HCT116 (cell line): ENCODE results near the gene LLGL2. TPM values are rescaled to one million over a fixed set of nuclear protein-coding genes. Genes with fewer than 3 reads are reported as not detected.

ENCODE experiments used
- ATAC-seq: fragments of 200-7000 bp; cut with Tn5 transposase; 2 replicates; pipeline ENCODE4 v1.9.1; 2020; ENCODE audit warnings: mild to moderate bottlenecking, moderate library complexity
- BruUV-seq: library from RNA; stranded (reverse); fragments of 400-500 nt; replicated peaks from 2 replicates; lab custom pipeline; 2021; lab: Mats Ljungman, UMichigan
- CTCF ChIA-PET: fragments of 300-600 bp; sonication (Branson Sonifier 250); formaldehyde crosslinking; loops from one replicate; lab custom pipeline; 2021; ENCODE audit warnings: antibody characterized with exemption; lab: Charles Lee
- POLR2A ChIA-PET: fragments of 300-600, 350-600 bp; sonication (Branson Sonifier 250); formaldehyde crosslinking; loops from one replicate; lab custom pipeline; 2021; ENCODE audit warnings: antibody characterized with exemption; lab: Charles Lee
- RAD21 ChIA-PET, 2 experiments: fragments of 300-600 bp; sonication (Branson Sonifier 250); formaldehyde crosslinking; loops; one replicate each; lab custom pipeline; 2023; ENCODE audit warnings: low total read pairs in 2 of 2; ENCODE audit not compliant: uncharacterized antibody in 2 of 2, unreplicated experiment in 2 of 2, low non-redundant PET in 1 of 2; lab: Charles Lee
- DNase-seq: peaks from one replicate; pipeline ENCODE4 v3.0.0-alpha.2; 2010; ENCODE audit warnings: low read depth, low spot score
- H2AFZ ChIP-seq: fragments of 200-600 bp; shearing (Covaris generic), sonication (generic); 2 replicates; pipeline ENCODE4 v1.6.1; 2017; ENCODE audit warnings: low read depth, mixed run types, mixed read lengths, antibody characterized with exemption, low read length; ENCODE audit not compliant: poor library complexity, severe bottlenecking
- H3K27ac ChIP-seq: 2 replicates; pipeline ENCODE4 v1.5.1; 2012; ENCODE audit warnings: low read depth, low read length
- H3K27me3 ChIP-seq: fragments of 200-600 bp; sonication (generic); 2 replicates; pipeline ENCODE4 v1.6.1; 2016; ENCODE audit warnings: mixed run types, low read length, mixed read lengths; ENCODE audit not compliant: insufficient read depth
- H3K36me3 ChIP-seq, 2 experiments: fragments of 200-500 bp in 1 of 2; fragments of 200-600 bp in 1 of 2; sonication (Bioruptor generic) in 1 of 2; sonication (generic) in 1 of 2; 2 replicates each; pipeline versions ENCODE4 v1.5.1 to v1.6.1; 2014 to 2016; ENCODE audit warnings: low read length in 2 of 2, inconsistent platforms in 1 of 2, mixed read lengths in 1 of 2, mixed run types in 1 of 2; ENCODE audit not compliant: insufficient read depth in 2 of 2, control insufficient read depth in 1 of 2
- H3K4me1 ChIP-seq, 2 experiments: fragments of 200-600 bp in 1 of 2; sonication (generic) in 1 of 2; 2 replicates each; pipeline versions ENCODE4 v1.5.1 to v1.6.1; 2012 to 2017; ENCODE audit warnings: low read length in 2 of 2, inconsistent platforms in 1 of 2, mild to moderate bottlenecking in 1 of 2, mixed read lengths in 1 of 2, mixed run types in 1 of 2, moderate library complexity in 1 of 2; ENCODE audit not compliant: insufficient read depth in 2 of 2, control insufficient read depth in 1 of 2
- H3K4me2 ChIP-seq: fragments of 200-600 bp; sonication (generic); 2 replicates; pipeline ENCODE4 v1.6.1; 2017; ENCODE audit warnings: mixed run types, low read length, mixed read lengths
- H3K4me3 ChIP-seq, 2 experiments: fragments of 200-600 bp in 1 of 2; sonication (generic) in 1 of 2; replicated peaks in 1 of 2; 2 replicates each; pipeline ENCODE4 v1.5.1; 2011 to 2016; ENCODE audit warnings: low read length in 2 of 2, control low read depth in 1 of 2, low read depth in 1 of 2, mild to moderate bottlenecking in 1 of 2, mixed read lengths in 1 of 2, mixed run types in 1 of 2
- H3K79me2 ChIP-seq: fragments of 200-600 bp; sonication (generic); 2 replicates; pipeline ENCODE4 v1.6.1; 2017; ENCODE audit warnings: mild to moderate bottlenecking, mixed run types, low read length, moderate library complexity, mixed read lengths; ENCODE audit not compliant: insufficient read depth
- H3K9ac ChIP-seq: fragments of 200-600 bp; sonication (generic); 2 replicates; pipeline ENCODE4 v1.6.1; 2016; ENCODE audit warnings: low read length, mixed read lengths
- H3K9me2 ChIP-seq: fragments of 200-600 bp; sonication (generic), shearing (Covaris generic); 2 replicates; pipeline ENCODE4 v1.6.1; 2017; ENCODE audit warnings: mixed run types, mild to moderate bottlenecking, moderate library complexity; ENCODE audit not compliant: insufficient read depth
- H3K9me3 ChIP-seq, 2 experiments: fragments of 200-500 bp in 1 of 2; fragments of 200-600 bp in 1 of 2; sonication (Bioruptor generic) in 1 of 2; sonication (generic) in 1 of 2; 2 replicates each; pipeline ENCODE4 v1.6.1; 2014 to 2017; ENCODE audit warnings: low read length in 2 of 2, mixed read lengths in 2 of 2, inconsistent platforms in 1 of 2, low read depth in 1 of 2, mild to moderate bottlenecking in 1 of 2, mixed run types in 1 of 2, moderate library complexity in 1 of 2; ENCODE audit not compliant: control insufficient read depth in 1 of 2, insufficient read depth in 1 of 2
- H4K20me1 ChIP-seq: fragments of 200-600 bp; sonication (generic), shearing (Covaris generic); 2 replicates; pipeline ENCODE4 v1.6.1; 2017; ENCODE audit warnings: mixed run types, mild to moderate bottlenecking, moderate library complexity; ENCODE audit not compliant: insufficient read depth
- ATF3 ChIP-seq: IDR thresholded peaks from 2 replicates; pipeline ENCODE4 v1.6.1; 2012
- CBX3 ChIP-seq: IDR thresholded peaks from 2 replicates; pipeline ENCODE4 v1.6.1; 2012; ENCODE audit warnings: low read depth
- CEBPB ChIP-seq: IDR thresholded peaks from 2 replicates; pipeline ENCODE4 v1.6.1; 2012; ENCODE audit warnings: low read depth
- CTCF ChIP-seq, 3 experiments: fragments of 200-600 bp in 1 of 3; sonication (generic) in 1 of 3; IDR thresholded peaks in 2 of 3; conservative IDR thresholded peaks in 1 of 3; 2 replicates each; pipeline ENCODE4 v1.5.1; 2012 to 2017; ENCODE audit warnings: low read depth in 2 of 3, low read length in 2 of 3, antibody characterized with exemption in 1 of 3, borderline replicate concordance in 1 of 3, control low read depth in 1 of 3, mild to moderate bottlenecking in 1 of 3, mixed read lengths in 1 of 3, mixed run types in 1 of 3, moderate library complexity in 1 of 3; ENCODE audit not compliant: insufficient read depth in 1 of 3
- EGR1 ChIP-seq: IDR thresholded peaks from 2 replicates; pipeline ENCODE4 v1.6.1; 2012; ENCODE audit warnings: low read depth
- ELF1 ChIP-seq: IDR thresholded peaks from 2 replicates; pipeline ENCODE4 v1.6.1; 2012; ENCODE audit warnings: low read depth, borderline replicate concordance
- EZH2 ChIP-seq: fragments of 200-600 bp; sonication (generic); IDR thresholded peaks from 2 replicates; pipeline ENCODE4 v1.6.1; 2017; ENCODE audit warnings: antibody characterized with exemption, mixed run types
- EZH2phosphoT487 ChIP-seq: fragments of 200-600 bp; IDR thresholded peaks from 2 replicates; pipeline ENCODE4 v1.6.1; 2018; ENCODE audit warnings: antibody characterized with exemption, borderline replicate concordance
- FOSL1 ChIP-seq: IDR thresholded peaks from 2 replicates; pipeline ENCODE4 v1.6.1; 2012; ENCODE audit warnings: low read depth
- POLR2A ChIP-seq: IDR thresholded peaks from 2 replicates; pipeline ENCODE4 v1.7.0; 2011; ENCODE audit warnings: borderline replicate concordance; ENCODE audit not compliant: insufficient read depth, insufficient read length; ENCODE audit errors: extremely low read depth
- POLR2AphosphoS5 ChIP-seq: IDR thresholded peaks from 2 replicates; pipeline ENCODE4 v1.6.1; 2011; ENCODE audit warnings: mild to moderate bottlenecking, low read depth, low read length, moderate library complexity
- SP1 ChIP-seq: IDR thresholded peaks from 2 replicates; pipeline ENCODE4 v1.6.1; 2012; ENCODE audit warnings: low read depth
- SRF ChIP-seq: IDR thresholded peaks from 2 replicates; pipeline ENCODE4 v1.6.1; 2012; ENCODE audit warnings: low read depth
- TCF7L2 ChIP-seq: IDR thresholded peaks from 2 replicates; pipeline ENCODE4 v1.7.0; 2011; ENCODE audit warnings: borderline replicate concordance, inconsistent platforms; ENCODE audit not compliant: insufficient read depth, insufficient read length; ENCODE audit errors: extremely low read depth
- YY1 ChIP-seq: IDR thresholded peaks from 2 replicates; pipeline ENCODE4 v1.6.1; 2011; ENCODE audit warnings: low read length, low read depth, moderate library complexity, mild to moderate bottlenecking; ENCODE audit not compliant: insufficient replicate concordance; ENCODE audit errors: extremely low read depth
- ZFX ChIP-seq: fragments of 450-650 bp; IDR thresholded peaks from 2 replicates; pipeline ENCODE4 v1.6.1; 2017
- ZNF274 ChIP-seq: fragments of 200-500 bp; sonication (Bioruptor generic); IDR thresholded peaks from 2 replicates; pipeline ENCODE4 v1.6.1; 2014; ENCODE audit warnings: mild to moderate bottlenecking, low read depth, low read length, inconsistent platforms
- intact Hi-C: fragments of 100-400 bp; cut with micrococcal nuclease; formaldehyde crosslinking; loops from 2 replicates; pipeline ENCODE4 v1.10.0; 2022
- total RNA-seq: library from RNA; stranded (reverse); gene quantifications from one replicate; pipeline ENCODE4 v1.2.1, GENCODE V29; 2021; ENCODE audit not compliant: unreplicated experiment
- TF ChIP-seq, protein P1 (sequence below): IDR thresholded peaks from 2 replicates; pipeline ENCODE4 v1.6.1; 2012; ENCODE audit warnings: low read depth
- TF ChIP-seq, protein P2 (sequence below): IDR thresholded peaks from 2 replicates; pipeline ENCODE4 v1.6.1; 2011; ENCODE audit warnings: mild to moderate bottlenecking, low read length, moderate library complexity; ENCODE audit not compliant: insufficient replicate concordance; ENCODE audit errors: extremely low read depth

Gene LLGL2
- total RNA-seq, 1 experiment from 2014 or later, result 209 TPM

DNA sequence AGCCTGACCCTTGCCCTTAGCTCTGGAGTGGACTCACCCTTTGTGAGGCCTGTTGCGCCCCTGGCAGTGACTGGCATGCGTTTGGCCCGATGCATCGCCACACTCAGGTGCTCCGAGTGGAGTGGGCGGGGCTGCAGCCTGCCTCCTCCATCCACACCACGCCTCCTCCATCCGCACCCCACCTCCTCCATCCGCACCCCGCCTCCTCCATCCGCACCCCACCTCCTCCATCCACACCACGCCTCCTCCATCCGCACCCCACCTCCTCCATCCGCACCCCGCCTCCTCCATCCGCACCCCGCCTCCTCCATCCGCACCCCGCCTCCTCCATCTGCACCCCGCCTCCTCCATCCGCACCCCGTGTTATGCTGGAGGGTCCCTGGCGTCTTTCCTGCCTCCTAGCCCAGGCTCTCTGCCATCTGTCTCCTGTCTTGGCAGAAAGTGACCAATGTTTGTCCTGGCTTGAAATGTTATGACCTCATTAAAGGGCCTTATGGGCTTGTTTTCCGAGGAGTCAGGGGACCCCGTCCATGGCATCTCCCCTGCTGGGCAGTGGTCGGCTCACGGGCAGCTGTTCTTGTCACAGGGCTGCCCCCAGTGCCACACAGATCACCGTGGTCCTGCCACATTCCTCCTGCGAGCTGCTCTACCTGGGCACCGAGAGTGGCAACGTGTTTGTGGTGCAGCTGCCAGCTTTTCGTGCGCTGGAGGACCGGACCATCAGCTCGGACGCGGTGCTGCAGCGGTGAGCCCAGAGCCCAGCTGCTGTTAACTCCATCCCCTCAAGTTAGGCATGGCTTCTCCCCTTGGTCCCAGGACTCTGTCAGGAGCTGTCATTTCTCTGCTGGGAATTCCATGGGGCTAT lies 33.4 kb downstream of the LLGL2 start:
- H3K9ac ChIP-seq, result no peak overlapping the region
- H3K4me3 ChIP-seq, result no peak overlapping the region
- no peaks in the 10 kb centered on the region for H4K20me1 ChIP-seq
- H3K27me3 ChIP-seq, result no peaks in the 10 kb centered on the region
- H3K27ac ChIP-seq, result peak overlapping the region; percentile 86; the same call in 1 of the 2 replicates
- H3K79me2 ChIP-seq, result peaks cover 20% of the 10 kb centered on the region; the same call in 1 of the 2 replicates
- intact Hi-C loops, result no loop called here
- no peak overlapping the region for H3K4me2 ChIP-seq
- peaks cover 32 to 36% of the 10 kb centered on the region in 2 experiments for H3K4me1 ChIP-seq
- no peaks in the 10 kb centered on the region for H3K9me2 ChIP-seq
- ATAC-seq (no peak), DNase-seq (no peak)
- H3K36me3 ChIP-seq, result peaks cover 11 to 20% of the 10 kb centered on the region in 2 experiments; a peak in 3 of 4 replicates
- H2AFZ ChIP-seq, result no peak overlapping the region
- H3K9me3 ChIP-seq, result no peaks in the 10 kb centered on the region
- CTCF ChIA-PET, result no interaction called here
- POLR2A ChIA-PET, result no interaction called here
- RAD21 ChIA-PET, result no interaction called here
- no TSS peak for BruUV-seq
- TF ChIP-seq, protein P1, sequence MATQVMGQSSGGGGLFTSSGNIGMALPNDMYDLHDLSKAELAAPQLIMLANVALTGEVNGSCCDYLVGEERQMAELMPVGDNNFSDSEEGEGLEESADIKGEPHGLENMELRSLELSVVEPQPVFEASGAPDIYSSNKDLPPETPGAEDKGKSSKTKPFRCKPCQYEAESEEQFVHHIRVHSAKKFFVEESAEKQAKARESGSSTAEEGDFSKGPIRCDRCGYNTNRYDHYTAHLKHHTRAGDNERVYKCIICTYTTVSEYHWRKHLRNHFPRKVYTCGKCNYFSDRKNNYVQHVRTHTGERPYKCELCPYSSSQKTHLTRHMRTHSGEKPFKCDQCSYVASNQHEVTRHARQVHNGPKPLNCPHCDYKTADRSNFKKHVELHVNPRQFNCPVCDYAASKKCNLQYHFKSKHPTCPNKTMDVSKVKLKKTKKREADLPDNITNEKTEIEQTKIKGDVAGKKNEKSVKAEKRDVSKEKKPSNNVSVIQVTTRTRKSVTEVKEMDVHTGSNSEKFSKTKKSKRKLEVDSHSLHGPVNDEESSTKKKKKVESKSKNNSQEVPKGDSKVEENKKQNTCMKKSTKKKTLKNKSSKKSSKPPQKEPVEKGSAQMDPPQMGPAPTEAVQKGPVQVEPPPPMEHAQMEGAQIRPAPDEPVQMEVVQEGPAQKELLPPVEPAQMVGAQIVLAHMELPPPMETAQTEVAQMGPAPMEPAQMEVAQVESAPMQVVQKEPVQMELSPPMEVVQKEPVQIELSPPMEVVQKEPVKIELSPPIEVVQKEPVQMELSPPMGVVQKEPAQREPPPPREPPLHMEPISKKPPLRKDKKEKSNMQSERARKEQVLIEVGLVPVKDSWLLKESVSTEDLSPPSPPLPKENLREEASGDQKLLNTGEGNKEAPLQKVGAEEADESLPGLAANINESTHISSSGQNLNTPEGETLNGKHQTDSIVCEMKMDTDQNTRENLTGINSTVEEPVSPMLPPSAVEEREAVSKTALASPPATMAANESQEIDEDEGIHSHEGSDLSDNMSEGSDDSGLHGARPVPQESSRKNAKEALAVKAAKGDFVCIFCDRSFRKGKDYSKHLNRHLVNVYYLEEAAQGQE, result no peak
- no peak for TF ChIP-seq FOSL1
- TF ChIP-seq CTCF (IDR thresholded peaks at IDR 0.05 in 2 of 3, conservative IDR thresholded peaks at IDR 0.05 in 1 of 3; ENCODE audit: borderline replicate concordance in 1 of 3, insufficient read depth in 1 of 3, low read depth in 2 of 3, low read length in 2 of 3), result no peak
- no peak for TF ChIP-seq POLR2A
- no peak for TF ChIP-seq ELF1
- no peak for TF ChIP-seq TCF7L2
- no peak for TF ChIP-seq CEBPB
- no peak for TF ChIP-seq EZH2
- TF ChIP-seq POLR2AphosphoS5, result no peak
- TF ChIP-seq ZNF274, result no peak
- no peak for TF ChIP-seq ZFX
- TF ChIP-seq SP1, result no peak
- TF ChIP-seq EGR1, result no peak
- TF ChIP-seq, protein P2, sequence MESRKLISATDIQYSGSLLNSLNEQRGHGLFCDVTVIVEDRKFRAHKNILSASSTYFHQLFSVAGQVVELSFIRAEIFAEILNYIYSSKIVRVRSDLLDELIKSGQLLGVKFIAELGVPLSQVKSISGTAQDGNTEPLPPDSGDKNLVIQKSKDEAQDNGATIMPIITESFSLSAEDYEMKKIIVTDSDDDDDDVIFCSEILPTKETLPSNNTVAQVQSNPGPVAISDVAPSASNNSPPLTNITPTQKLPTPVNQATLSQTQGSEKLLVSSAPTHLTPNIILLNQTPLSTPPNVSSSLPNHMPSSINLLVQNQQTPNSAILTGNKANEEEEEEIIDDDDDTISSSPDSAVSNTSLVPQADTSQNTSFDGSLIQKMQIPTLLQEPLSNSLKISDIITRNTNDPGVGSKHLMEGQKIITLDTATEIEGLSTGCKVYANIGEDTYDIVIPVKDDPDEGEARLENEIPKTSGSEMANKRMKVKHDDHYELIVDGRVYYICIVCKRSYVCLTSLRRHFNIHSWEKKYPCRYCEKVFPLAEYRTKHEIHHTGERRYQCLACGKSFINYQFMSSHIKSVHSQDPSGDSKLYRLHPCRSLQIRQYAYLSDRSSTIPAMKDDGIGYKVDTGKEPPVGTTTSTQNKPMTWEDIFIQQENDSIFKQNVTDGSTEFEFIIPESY, result no peak
- no peak for TF ChIP-seq YY1
- no peak for TF ChIP-seq SRF
- no peak for TF ChIP-seq ATF3
- no peak for TF ChIP-seq CBX3
- TF ChIP-seq EZH2phosphoT487, result no peak
